Stimulated activated naive CD4-positive, alpha-beta T cell (primary cell): ENCODE data around the gene DND1.
"Not testable (repeated sequence)": the region's sequence is repeated elsewhere in the genome, so short reads cannot be mapped to it uniquely, and the experiment has no call there.

Source experiments
- DNase-seq, 6 experiments: peaks; one replicate each; lab custom pipeline; 2025; lab: John Stamatoyannopoulos, UW

DND1 gene

GRCh38 chr5:140631036-140631417 lies 42.3 kb downstream of the DND1 start:
- DNase-seq, result no peak

- no peak for DNase-seq
Observed at GRCh38 chr5:140630292-140631035, 42.9 kb downstream of the DND1 start.

DNA sequence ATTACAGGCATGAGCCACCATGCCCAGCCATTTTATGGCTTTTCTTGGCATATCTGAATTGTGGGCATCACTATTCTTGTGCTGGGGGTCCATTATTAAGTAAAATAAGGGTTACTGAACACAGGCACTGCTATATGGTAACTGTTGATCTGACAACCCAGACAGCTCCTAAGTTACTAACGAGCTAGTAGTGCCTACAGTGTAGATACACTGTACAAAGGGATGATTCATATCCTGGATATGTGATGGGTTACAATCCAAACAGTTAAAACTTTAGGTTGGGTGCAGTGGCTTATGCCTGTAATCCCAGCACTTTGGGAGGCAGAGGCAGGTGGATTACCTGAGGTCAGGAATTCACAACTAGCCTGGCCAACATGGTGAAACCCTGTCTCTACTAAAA lies 44.7 kb downstream of the DND1 start:
- DNase-seq, result no peak

GRCh38 chr5:140627972-140628371 lies 45.4 kb downstream of the DND1 start:
- DNase-seq, result no peak

GRCh38 chr5:140624886-140625285 lies 48.5 kb downstream of the DND1 start:
- not testable (repeated sequence) for DNase-seq

- DNase-seq, result not testable (repeated sequence)
Observed at GRCh38 chr5:140623061-140623460, 50.3 kb downstream of the DND1 start.

- DNase-seq, result no peak
Observed at GRCh38 chr5:140622301-140622700, 51.1 kb downstream of the DND1 start.
